DMS153 (cell line): Measurements from ENCODE around the gene ANG.
"Not testable (repeated sequence)": the region's sequence is repeated elsewhere in the genome, so short reads cannot be mapped to it uniquely, and the experiment has no call there.

ENCODE experiments used
- DNase-seq: peaks from one replicate; lab custom pipeline; 2025; lab: John Stamatoyannopoulos, UW

ANG gene

DNA sequence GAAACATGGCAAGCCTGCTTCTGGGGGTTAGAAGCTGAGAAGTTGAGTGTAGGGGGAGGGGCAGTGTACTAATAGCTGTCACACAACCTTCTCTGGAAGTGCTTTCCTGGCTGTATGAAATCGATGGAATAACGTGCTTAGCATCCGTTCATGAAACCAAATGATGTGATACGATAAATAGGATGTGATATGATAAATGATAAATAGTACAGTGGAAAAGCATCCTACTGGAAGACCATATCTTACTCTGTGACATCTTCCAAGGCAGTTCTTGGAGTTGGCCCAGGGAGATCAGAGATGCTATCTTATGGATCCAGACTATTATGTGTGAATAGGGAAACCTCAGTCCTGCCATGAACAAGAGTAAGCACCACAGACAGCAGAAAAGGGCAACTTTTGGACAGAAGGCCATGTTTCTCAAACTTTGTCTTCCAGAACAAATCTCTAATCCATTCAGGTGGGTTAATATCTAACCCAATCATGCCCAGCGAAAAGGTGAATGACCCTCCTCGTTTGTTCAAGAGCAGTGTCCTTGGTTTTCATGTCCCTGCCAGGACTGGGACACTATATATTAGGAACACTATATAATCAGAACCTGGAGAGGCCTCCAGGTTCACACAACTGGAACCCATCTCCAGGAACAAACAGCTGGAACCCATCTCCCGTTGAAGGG is at the start of gene ANG:
Gene ANG, plus strand, starts transcription at position 598 of the 673 bp plus-strand sequence. CDS start 4,801 bp downstream, outside the sequence.
- DNase-seq = no peak

GRCh38 chr14:20641591-20641990 is 47.0 kb upstream of the ANG start, which contains the start of gene OR6S1:
Gene OR6S1 (minus strand): TSS chr14:20641691. CDS start chr14:20641691, 0 bp downstream.
- no peak for DNase-seq

DNA sequence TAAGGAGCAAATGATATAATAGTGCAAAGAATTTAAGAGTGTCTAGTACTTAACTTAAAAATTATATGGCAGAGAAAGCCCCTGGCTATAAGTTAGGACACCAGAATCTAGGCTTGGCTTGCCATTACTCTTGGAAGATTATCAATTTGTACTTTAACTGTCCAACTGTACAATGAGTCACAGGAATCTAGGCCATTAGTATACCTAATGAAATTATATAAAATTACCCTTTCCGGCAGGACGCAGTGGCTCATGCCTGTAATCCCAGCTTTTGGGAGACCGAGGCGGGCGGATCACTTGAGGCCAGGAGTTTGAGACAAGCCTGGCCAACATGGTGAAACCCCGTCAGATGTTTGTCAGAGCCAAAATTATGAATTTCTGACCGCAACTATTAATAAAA is 46.4 kb upstream of the ANG start:
- DNase-seq = no peak

DNA sequence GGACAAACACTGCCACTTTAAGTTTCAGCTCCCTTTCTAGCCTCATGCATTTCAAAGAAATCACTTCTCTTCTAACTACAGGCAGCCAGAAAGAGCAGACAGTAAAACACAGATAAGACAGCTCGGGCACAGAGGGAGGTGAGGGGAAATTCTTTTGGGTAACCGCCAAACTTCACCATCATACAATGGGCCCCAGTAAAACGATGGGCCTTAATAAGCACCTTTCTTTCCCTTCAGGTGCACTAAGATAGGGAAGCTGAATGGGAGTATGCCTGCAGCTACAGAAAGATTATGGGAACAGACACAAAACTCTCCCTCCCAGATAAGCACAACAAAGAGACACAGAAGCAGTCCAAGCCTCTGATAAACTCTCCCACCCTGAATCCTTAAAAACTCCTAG is 45.8 kb upstream of the ANG start:
- DNase-seq = not testable (repeated sequence)

DNA sequence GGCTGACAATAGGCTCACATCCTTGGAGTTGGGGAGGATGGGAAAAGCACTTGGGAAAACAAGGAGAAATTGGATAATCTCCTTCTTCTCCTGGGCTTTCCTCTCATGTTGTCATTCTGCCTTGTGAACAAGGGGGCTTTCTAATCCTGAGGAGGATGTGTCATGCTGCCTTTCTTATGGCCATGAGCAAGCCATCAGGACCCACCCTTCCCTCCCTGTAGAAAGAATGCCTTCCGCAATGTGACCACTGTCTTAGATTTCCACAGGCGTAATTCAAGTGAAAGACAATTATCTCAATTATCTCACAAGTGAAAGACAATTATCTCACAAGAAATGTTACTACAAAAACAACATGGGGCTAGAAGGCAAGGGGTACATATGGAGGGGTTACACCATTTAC is 44.0 kb upstream of the ANG start:
- no peak for DNase-seq

DNA sequence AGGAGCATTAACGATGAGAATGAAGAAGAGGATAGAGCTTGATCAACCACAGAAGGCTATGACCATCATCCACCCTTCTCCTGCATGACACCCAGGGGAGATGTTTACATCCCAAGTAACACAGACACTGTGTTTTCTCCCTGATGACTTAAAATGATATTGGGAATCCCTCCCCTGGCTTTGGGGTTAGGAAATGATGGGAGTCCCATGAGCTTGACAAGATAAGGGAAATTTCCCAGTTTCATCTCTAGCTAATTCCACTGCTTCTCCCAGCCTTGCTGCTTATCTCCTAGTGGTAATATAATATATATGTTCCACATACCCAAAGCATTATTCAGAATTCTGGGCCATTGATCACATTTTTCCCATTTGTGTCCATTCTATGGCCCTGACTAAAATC is 43.1 kb upstream of the ANG start:
- no peak for DNase-seq

DNA sequence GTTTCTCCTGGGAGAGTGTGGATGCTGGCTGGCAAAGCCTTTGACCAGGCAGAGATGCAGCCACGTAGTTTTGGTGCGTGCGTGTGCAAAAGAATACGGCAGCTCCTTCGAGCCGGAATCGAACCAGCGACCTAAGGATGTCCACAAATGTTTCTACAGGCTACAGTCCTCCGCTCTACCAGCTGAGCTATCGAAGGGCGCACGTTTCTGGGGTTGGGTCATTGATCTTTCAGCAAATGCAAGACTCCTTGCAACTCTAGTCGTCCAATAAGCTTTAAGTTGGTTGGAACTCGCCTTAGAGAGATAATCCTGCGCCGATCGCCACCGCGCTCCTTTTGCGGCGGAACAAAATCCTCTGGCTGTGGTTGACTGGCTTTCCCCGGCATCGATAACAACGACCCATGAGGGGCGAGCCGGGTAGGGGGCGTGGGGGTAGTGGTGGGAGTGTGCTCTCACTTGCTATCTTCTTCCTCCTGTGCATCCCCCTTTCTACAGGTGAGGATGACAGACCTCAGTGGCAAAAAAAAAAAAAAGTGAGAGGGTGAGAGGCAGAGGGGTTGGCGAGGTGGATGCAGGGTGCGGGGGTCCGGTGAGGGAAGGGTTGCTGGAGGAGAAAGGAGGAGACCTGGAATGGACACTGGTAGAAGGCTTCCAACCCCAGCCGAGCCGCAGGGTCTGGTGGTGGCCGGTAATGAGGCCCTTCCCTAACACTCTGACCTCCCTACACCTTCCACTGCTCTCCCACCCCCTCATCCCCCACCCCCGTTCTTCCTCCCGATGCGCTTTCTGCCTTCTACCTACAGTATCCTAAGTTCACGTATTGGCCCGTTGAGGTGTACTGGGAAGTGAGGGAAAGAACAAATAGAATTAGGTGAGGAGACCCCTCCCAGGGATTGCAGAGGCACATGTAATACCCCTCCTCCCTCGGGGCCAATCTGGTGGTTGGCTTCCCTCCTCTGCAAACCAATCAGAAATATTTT is 35.3 kb upstream of the ANG start:
- DNase-seq = no peak

- no peak for DNase-seq
Observed at GRCh38 chr14:20655851-20656250, 32.7 kb upstream of the ANG start.

GRCh38 chr14:20656274-20656673 is 32.3 kb upstream of the ANG start:
- no peak for DNase-seq

GRCh38 chr14:20657216-20658211 is 31.1 kb upstream of the ANG start:
- DNase-seq = no peak

DNA sequence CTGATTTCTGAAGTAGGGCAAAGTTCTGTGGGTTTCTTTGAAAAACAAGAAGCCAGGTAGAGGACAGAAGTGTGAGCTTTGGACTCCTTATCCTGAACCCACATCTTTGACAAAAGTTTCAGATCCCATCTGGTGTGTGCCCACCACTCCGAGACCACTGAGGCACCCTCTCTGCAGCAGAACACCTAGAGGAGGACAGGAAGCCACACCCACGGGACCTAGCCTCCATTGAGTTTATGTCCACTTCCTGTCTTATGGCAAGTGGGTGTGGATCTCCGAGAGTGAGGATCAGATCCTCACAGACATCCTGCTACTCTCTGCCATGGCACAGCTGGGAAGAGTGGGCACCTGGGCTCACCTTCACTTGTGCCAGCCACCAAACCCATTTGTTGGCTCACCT is 30.3 kb upstream of the ANG start:
- DNase-seq = no peak

GRCh38 chr14:20659336-20659735 is 29.2 kb upstream of the ANG start:
- DNase-seq = no peak

DNA sequence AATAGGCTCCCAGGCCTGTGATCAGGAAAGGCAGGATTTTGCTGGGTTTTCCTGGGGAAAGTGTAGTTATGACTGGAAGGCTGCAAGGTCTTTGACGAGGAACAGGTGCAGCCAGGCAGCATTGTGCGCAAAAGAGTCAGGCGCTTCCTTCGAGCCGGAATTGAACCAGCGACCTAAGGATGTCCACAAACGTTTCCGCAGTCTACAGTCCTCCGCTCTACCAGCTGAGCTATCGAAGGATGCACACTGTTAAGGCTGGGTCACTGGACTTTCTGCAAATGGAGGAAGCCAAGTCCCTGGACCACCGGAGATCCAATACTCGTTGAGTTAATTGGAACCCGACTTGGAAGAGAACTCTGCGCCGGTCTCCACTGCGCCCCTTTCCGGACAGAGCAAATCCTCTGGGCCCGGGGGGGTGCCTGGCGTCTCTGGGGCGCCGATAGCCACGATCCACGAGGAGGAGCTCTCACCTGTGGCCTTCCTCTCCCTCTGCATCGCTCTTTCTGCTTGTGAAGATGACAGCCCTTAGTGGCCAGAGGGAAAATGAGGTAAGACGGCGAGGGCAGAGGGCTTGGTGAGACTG is 28.7 kb upstream of the ANG start:
- no peak for DNase-seq

GRCh38 chr14:20661197-20661596 is 27.4 kb upstream of the ANG start:
- no peak for DNase-seq

- DNase-seq = no peak
Observed at GRCh38 chr14:20662968-20663732, 25.4 kb upstream of the ANG start.

GRCh38 chr14:20666400-20666961 is 22.1 kb upstream of the ANG start:
- DNase-seq = not testable (repeated sequence)

DNA sequence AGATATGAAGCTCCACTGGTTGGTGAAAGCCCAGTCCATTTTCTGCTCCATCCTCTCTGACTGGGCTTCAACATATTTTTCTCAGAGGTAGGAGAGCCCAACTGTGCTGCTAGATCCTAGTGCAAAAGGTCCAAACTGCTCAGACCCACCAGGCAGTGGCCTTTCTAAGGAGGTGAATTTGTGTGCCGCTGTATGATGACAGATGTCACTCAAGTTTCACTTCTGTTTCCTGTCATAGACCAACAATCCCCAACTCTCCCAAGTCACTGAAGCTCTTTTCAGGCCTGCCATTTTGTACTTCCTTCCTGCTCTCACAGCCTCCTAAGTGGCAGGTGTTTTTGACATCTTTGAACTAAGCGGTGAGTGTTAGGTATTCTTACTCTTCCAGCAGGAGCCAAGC is 20.6 kb upstream of the ANG start:
- no peak for DNase-seq

- DNase-seq = no peak
Observed at GRCh38 chr14:20668969-20669368, 19.6 kb upstream of the ANG start.

DNA sequence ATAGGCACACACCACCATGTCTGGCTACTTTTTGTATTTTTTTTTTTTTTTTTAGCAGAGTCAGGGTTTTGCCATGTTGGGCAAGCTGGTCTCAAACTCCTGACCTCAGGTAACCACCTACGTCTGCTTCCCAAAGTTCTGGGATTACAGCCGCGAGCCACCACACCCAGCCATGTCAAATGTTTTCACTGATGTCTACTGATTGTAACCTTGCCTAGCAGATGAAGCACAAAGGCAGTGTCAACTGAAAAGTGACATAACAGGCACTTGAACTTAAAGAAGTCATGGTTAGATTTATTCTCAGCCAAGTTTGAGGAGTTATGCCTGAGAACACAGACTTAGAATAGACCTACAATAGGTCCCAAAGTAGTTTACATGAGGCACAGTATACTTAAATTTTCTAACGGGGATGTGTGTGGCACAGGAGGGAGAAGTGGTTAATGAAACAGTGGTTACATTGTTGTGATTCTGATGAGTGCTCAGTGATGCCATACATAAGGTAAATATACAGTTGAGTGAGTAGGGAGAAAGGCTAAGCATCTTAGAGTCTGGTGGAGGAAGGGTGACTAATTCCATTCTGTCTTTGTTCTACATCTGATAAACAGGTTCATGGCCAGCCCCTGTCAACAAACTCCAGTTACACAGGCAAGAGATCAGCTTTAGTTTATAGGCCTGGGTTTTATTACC is 16.8 kb upstream of the ANG start:
- DNase-seq = no peak

- DNase-seq = no peak
Observed at GRCh38 chr14:20675669-20676068, 12.9 kb upstream of the ANG start.
